Bronchial epithelial cell (primary cell): ENCODE results near the gene KIT. TPM values are rescaled to one million over a fixed set of nuclear protein-coding genes. Genes with fewer than 3 reads are reported as not detected.

Experiments used
- DNase-seq: peaks from one replicate; pipeline ENCODE4 v3.0.0-alpha.2; 2010; ENCODE audit warnings: low read depth
- FAIRE-seq: peaks from 2 replicates; lab custom pipeline; 2011; peaks lifted over from hg19 to GRCh38; lab: Jason Lieb, UNC
- H3K27me3 ChIP-seq: 2 replicates; pipeline ENCODE4 v1.5.1; 2011; ENCODE audit warnings: low read length; ENCODE audit not compliant: control insufficient read depth, insufficient read depth
- H3K36me3 ChIP-seq: 2 replicates; pipeline ENCODE4 v1.5.1; 2011; ENCODE audit warnings: low read length; ENCODE audit not compliant: control insufficient read depth, insufficient read depth
- H3K4me3 ChIP-seq: 2 replicates; pipeline ENCODE4 v1.5.1; 2011; ENCODE audit warnings: mild to moderate bottlenecking, low read depth, low read length, control low read depth
- CTCF ChIP-seq: IDR thresholded peaks from 2 replicates; pipeline ENCODE4 v1.5.1; 2011; ENCODE audit warnings: mild to moderate bottlenecking, moderate library complexity, low read length, control low read depth, inconsistent platforms; ENCODE audit not compliant: insufficient read depth, severe bottlenecking
- total RNA-seq: library from RNA; depleted of rRNA; stranded (reverse); fragments of >200 nt; gene quantifications from 2 replicates; pipeline ENCODE4 v1.2.1, GENCODE V29; 2014

Gene KIT
- total RNA-seq, 1 donor from 2014 or later = under 0.01 TPM

- DNase-seq (no peak), FAIRE-seq (no peak)
- no peaks in the 10 kb centered on the region for H3K27me3 ChIP-seq
- TF ChIP-seq CTCF = no peak
- no peak overlapping the region for H3K4me3 ChIP-seq
- no peaks in the 10 kb centered on the region for H3K36me3 ChIP-seq
Observed at GRCh38 chr4:54728368-54728767, 70.6 kb downstream of the KIT start.

GRCh38 chr4:54729256-54729655 lies 71.5 kb downstream of the KIT start:
- no peaks in the 10 kb centered on the region for H3K36me3 ChIP-seq
- no peak overlapping the region for H3K4me3 ChIP-seq
- no peak for FAIRE-seq
- no peak for DNase-seq
- TF ChIP-seq CTCF = no peak
- H3K27me3 ChIP-seq = no peaks in the 10 kb centered on the region

- Histone ChIP-seq H3K27me3 (no peaks in the 10 kb centered on the region), H3K36me3 (no peaks in the 10 kb centered on the region), H3K4me3 (no peak overlapping the region)
- TF ChIP-seq CTCF = no peak
- FAIRE-seq (no peak), DNase-seq (no peak)
Observed at GRCh38 chr4:54730581-54730980, 72.8 kb downstream of the KIT start.

- DNase-seq = no peak
- no peak for FAIRE-seq
Observed at GRCh38 chr4:54731552-54731951, 73.8 kb downstream of the KIT start.

GRCh38 chr4:54731976-54732375 lies 74.2 kb downstream of the KIT start:
- DNase-seq (no peak), FAIRE-seq (no peak)
- H3K36me3 ChIP-seq = no peaks in the 10 kb centered on the region
- no peak for TF ChIP-seq CTCF
- H3K27me3 ChIP-seq = no peaks in the 10 kb centered on the region
- no peak overlapping the region for H3K4me3 ChIP-seq

More at GRCh38 chr4:54731552-54731951, 73.8 kb downstream of the KIT start:
- no peak for TF ChIP-seq CTCF
- Histone ChIP-seq H3K4me3 (no peak overlapping the region), H3K27me3 (no peaks in the 10 kb centered on the region), H3K36me3 (no peaks in the 10 kb centered on the region)

- TF ChIP-seq CTCF = no peak
- no peaks in the 10 kb centered on the region for H3K36me3 ChIP-seq
- no peak for DNase-seq
- no peaks in the 10 kb centered on the region for H3K27me3 ChIP-seq
- no peak for FAIRE-seq
- no peak overlapping the region for H3K4me3 ChIP-seq
Observed at GRCh38 chr4:54737421-54737820, 79.7 kb downstream of the KIT start.
